ENCODE measurements around the gene TRMT44. TPM values are rescaled to one million over a fixed set of nuclear protein-coding genes. Genes with fewer than 3 reads are reported as not detected.

The TRMT44 gene
- total and polyA plus RNA-seq, 2 of the 13 experiments (the other 11 are each of a cell fraction or from before 2014, with no cell fraction given): 5.8 to 8.6 TPM

DNA sequence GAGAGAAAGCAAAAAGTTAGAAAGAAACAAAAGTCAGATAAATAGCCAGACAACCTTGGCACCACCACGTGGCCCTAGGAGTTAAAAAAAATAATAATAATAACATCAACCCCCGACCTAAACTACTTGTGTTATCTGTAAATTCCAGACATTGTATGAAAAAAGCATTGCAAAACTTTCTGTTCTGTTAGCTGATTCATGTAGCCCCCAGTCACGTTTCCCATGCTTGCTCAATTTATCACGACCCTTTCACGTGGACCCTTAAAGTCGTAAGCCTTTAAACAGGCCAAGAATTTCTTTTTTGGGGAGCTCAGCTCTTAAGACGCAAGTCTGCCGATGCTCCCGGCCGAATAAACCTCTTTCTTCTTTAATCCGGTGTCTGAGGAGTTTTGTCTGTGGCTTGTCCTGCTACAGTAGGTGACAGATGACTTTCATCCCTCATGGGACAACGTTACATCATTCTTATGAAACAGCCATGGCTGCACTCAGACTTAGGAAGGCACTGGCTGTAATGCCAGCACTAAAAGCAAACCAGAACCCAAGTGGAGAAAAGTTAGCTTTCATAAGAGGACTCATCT, 574 bp upstream of the TRMT44 start (continued):
- TF ChIP-seq SNAI1 (CRISPR knock-in tag; IDR thresholded peaks at IDR 0.05; ENCODE audit: borderline replicate concordance) (no peak), SMAD1 (CRISPR knock-in tag; IDR thresholded peaks at IDR 0.05; ENCODE audit: borderline replicate concordance, low read depth) (no peak), SSRP1 (CRISPR knock-in tag; IDR thresholded peaks at IDR 0.05) (peak; percentile 83; the same call in 1 of the 2 replicates), EP300 (IDR thresholded peaks at IDR 0.05; ENCODE audit: low read depth in 2 of 2, low read length in 2 of 2) (no peak), EP300 (CRISPR knock-in tag; IDR thresholded peaks at IDR 0.05; ENCODE audit: borderline replicate concordance) (no peak; the same call in 1 of the 2 replicates), CSRNP2 (CRISPR knock-in tag; conservative IDR thresholded peaks at IDR 0.05; ENCODE audit: low read depth) (no peak), SKI (IDR thresholded peaks at IDR 0.05; ENCODE audit: partially characterized antibody) (peak; percentile 11), ZNF747 (CRISPR knock-in tag; IDR thresholded peaks at IDR 0.05; ENCODE audit: borderline replicate concordance) (no peak), BHLHE40 (IDR thresholded peaks at IDR 0.05; ENCODE audit: low read length) (peak; percentile 63), TFAP4 (IDR thresholded peaks at IDR 0.05; ENCODE audit: borderline replicate concordance, low read depth) (no peak), ZNF253 (CRISPR knock-in tag; IDR thresholded peaks at IDR 0.05; ENCODE audit: borderline replicate concordance) (no peak), ZHX1 (CRISPR knock-in tag; IDR thresholded peaks at IDR 0.05; ENCODE audit: low read depth) (no peak), ZNF496 (CRISPR knock-in tag; IDR thresholded peaks at IDR 0.05; ENCODE audit: insufficient replicate concordance) (no peak), RXRA (CRISPR knock-in tag; IDR thresholded peaks at IDR 0.05) (no peak), KDM5B (CRISPR knock-in tag; IDR thresholded peaks at IDR 0.05; ENCODE audit: borderline replicate concordance) (no peak), FOXO4 (CRISPR knock-in tag; conservative IDR thresholded peaks at IDR 0.05) (no peak), ZNF615 (CRISPR knock-in tag; IDR thresholded peaks at IDR 0.05; ENCODE audit: borderline replicate concordance) (no peak)
- TF ChIP-seq, protein P1, sequence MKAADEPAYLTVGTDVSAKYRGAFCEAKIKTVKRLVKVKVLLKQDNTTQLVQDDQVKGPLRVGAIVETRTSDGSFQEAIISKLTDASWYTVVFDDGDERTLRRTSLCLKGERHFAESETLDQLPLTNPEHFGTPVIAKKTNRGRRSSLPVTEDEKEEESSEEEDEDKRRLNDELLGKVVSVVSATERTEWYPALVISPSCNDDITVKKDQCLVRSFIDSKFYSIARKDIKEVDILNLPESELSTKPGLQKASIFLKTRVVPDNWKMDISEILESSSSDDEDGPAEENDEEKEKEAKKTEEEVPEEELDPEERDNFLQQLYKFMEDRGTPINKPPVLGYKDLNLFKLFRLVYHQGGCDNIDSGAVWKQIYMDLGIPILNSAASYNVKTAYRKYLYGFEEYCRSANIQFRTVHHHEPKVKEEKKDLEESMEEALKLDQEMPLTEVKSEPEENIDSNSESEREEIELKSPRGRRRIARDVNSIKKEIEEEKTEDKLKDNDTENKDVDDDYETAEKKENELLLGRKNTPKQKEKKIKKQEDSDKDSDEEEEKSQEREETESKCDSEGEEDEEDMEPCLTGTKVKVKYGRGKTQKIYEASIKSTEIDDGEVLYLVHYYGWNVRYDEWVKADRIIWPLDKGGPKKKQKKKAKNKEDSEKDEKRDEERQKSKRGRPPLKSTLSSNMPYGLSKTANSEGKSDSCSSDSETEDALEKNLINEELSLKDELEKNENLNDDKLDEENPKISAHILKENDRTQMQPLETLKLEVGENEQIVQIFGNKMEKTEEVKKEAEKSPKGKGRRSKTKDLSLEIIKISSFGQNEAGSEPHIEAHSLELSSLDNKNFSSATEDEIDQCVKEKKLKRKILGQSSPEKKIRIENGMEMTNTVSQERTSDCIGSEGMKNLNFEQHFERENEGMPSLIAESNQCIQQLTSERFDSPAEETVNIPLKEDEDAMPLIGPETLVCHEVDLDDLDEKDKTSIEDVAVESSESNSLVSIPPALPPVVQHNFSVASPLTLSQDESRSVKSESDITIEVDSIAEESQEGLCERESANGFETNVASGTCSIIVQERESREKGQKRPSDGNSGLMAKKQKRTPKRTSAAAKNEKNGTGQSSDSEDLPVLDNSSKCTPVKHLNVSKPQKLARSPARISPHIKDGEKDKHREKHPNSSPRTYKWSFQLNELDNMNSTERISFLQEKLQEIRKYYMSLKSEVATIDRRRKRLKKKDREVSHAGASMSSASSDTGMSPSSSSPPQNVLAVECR (CRISPR knock-in tag; IDR thresholded peaks at IDR 0.05; ENCODE audit: borderline replicate concordance): no peak
